ENCODE measurements around the gene MPRIP.

Gene MPRIP

GRCh38 chr17:17090642-17091103 lies 48.4 kb downstream of the MPRIP start:
- Histone ChIP-seq H4K20me1 (ENCODE audit: insufficient read depth, low read length) (peaks cover 69% of the 10 kb centered on the region), H3K9me3 (ENCODE audit: insufficient read depth, low read length, severe bottlenecking) (no peaks in the 10 kb centered on the region), H3K4me1 (ENCODE audit: insufficient read depth, low read length) (no peaks in the 10 kb centered on the region), H3K9ac (ENCODE audit: low read depth, low read length) (no peak overlapping the region), H3K36me3 (ENCODE audit: insufficient read depth, low read length) (peaks cover 56% of the 10 kb centered on the region), H3K79me2 (ENCODE audit: insufficient read depth, low read length) (peaks cover 74% of the 10 kb centered on the region), H3K4me2 (ENCODE audit: insufficient read depth, low read length) (no peak overlapping the region), H3K27ac (ENCODE audit: low read length) (no peak overlapping the region), H2AFZ (ENCODE audit: low read depth, low read length) (no peak overlapping the region), H3K27me3 (ENCODE audit: insufficient read depth, low read length, poor library complexity) (no peaks in the 10 kb centered on the region), H3K4me3 (ENCODE audit: low read depth in 1 of 2, low read length in 2 of 2) (no peak overlapping the region)
- DNase-seq, result no peak
- ATAC-seq (ENCODE audit: insufficient read depth, low read depth), result no peak
- TF ChIP-seq EZH2 (IDR thresholded peaks at IDR 0.05; ENCODE audit: borderline replicate concordance, low read depth, low read length, severe bottlenecking), result no peak
- TF ChIP-seq CTCF (IDR thresholded peaks at IDR 0.05; ENCODE audit: borderline replicate concordance, extremely low read depth, low read length, poor library complexity, severe bottlenecking), result no peak

- H3K9ac ChIP-seq (ENCODE audit: low read depth, low read length), result no peak overlapping the region
- H3K4me3 ChIP-seq (ENCODE audit: low read depth in 1 of 2, low read length in 2 of 2), result no peak overlapping the region
- DNase-seq (no peak), ATAC-seq (ENCODE audit: insufficient read depth, low read depth) (no peak)
- no peaks in the 10 kb centered on the region for H3K4me1 ChIP-seq (ENCODE audit: insufficient read depth, low read length)
- H4K20me1 ChIP-seq (ENCODE audit: insufficient read depth, low read length), result peaks cover 71% of the 10 kb centered on the region
- no peak overlapping the region for H3K4me2 ChIP-seq (ENCODE audit: insufficient read depth, low read length)
- no peak overlapping the region for H2AFZ ChIP-seq (ENCODE audit: low read depth, low read length)
- H3K79me2 ChIP-seq (ENCODE audit: insufficient read depth, low read length), result peaks cover 79% of the 10 kb centered on the region
- peaks cover 55% of the 10 kb centered on the region for H3K36me3 ChIP-seq (ENCODE audit: insufficient read depth, low read length)
- no peak overlapping the region for H3K27ac ChIP-seq (ENCODE audit: low read length)
- H3K9me3 ChIP-seq (ENCODE audit: insufficient read depth, low read length, severe bottlenecking), result no peaks in the 10 kb centered on the region
- H3K27me3 ChIP-seq (ENCODE audit: insufficient read depth, low read length, poor library complexity), result no peaks in the 10 kb centered on the region
- no peak for TF ChIP-seq CTCF (IDR thresholded peaks at IDR 0.05; ENCODE audit: borderline replicate concordance, extremely low read depth, low read length, poor library complexity, severe bottlenecking)
- no peak for TF ChIP-seq EZH2 (IDR thresholded peaks at IDR 0.05; ENCODE audit: borderline replicate concordance, low read depth, low read length, severe bottlenecking)
Measured at GRCh38 chr17:17091276-17091675, 49.0 kb downstream of the MPRIP start.

GRCh38 chr17:17091856-17092756 lies 49.8 kb downstream of the MPRIP start:
- TF ChIP-seq EZH2 (IDR thresholded peaks at IDR 0.05; ENCODE audit: borderline replicate concordance, low read depth, low read length, severe bottlenecking), result no peak
- TF ChIP-seq CTCF (IDR thresholded peaks at IDR 0.05; ENCODE audit: borderline replicate concordance, extremely low read depth, low read length, poor library complexity, severe bottlenecking), result no peak
- Histone ChIP-seq H3K9me3 (ENCODE audit: insufficient read depth, low read length, severe bottlenecking) (no peaks in the 10 kb centered on the region), H4K20me1 (ENCODE audit: insufficient read depth, low read length) (peaks cover 70% of the 10 kb centered on the region), H3K27ac (ENCODE audit: low read length) (no peak overlapping the region), H3K4me1 (ENCODE audit: insufficient read depth, low read length) (no peaks in the 10 kb centered on the region), H3K4me3 (ENCODE audit: low read depth in 1 of 2, low read length in 2 of 2) (no peak overlapping the region), H2AFZ (ENCODE audit: low read depth, low read length) (no peak overlapping the region), H3K36me3 (ENCODE audit: insufficient read depth, low read length) (peaks cover 57% of the 10 kb centered on the region), H3K27me3 (ENCODE audit: insufficient read depth, low read length, poor library complexity) (no peaks in the 10 kb centered on the region), H3K9ac (ENCODE audit: low read depth, low read length) (no peak overlapping the region), H3K4me2 (ENCODE audit: insufficient read depth, low read length) (no peak overlapping the region), H3K79me2 (ENCODE audit: insufficient read depth, low read length) (peaks cover 79% of the 10 kb centered on the region)
- ATAC-seq (ENCODE audit: insufficient read depth, low read depth) (no peak), DNase-seq (no peak)

Measured in DND-41 (cell line).